Measurements from ENCODE around the gene OFD1.

Gene OFD1, protein sequence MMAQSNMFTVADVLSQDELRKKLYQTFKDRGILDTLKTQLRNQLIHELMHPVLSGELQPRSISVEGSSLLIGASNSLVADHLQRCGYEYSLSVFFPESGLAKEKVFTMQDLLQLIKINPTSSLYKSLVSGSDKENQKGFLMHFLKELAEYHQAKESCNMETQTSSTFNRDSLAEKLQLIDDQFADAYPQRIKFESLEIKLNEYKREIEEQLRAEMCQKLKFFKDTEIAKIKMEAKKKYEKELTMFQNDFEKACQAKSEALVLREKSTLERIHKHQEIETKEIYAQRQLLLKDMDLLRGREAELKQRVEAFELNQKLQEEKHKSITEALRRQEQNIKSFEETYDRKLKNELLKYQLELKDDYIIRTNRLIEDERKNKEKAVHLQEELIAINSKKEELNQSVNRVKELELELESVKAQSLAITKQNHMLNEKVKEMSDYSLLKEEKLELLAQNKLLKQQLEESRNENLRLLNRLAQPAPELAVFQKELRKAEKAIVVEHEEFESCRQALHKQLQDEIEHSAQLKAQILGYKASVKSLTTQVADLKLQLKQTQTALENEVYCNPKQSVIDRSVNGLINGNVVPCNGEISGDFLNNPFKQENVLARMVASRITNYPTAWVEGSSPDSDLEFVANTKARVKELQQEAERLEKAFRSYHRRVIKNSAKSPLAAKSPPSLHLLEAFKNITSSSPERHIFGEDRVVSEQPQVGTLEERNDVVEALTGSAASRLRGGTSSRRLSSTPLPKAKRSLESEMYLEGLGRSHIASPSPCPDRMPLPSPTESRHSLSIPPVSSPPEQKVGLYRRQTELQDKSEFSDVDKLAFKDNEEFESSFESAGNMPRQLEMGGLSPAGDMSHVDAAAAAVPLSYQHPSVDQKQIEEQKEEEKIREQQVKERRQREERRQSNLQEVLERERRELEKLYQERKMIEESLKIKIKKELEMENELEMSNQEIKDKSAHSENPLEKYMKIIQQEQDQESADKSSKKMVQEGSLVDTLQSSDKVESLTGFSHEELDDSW

DNA sequence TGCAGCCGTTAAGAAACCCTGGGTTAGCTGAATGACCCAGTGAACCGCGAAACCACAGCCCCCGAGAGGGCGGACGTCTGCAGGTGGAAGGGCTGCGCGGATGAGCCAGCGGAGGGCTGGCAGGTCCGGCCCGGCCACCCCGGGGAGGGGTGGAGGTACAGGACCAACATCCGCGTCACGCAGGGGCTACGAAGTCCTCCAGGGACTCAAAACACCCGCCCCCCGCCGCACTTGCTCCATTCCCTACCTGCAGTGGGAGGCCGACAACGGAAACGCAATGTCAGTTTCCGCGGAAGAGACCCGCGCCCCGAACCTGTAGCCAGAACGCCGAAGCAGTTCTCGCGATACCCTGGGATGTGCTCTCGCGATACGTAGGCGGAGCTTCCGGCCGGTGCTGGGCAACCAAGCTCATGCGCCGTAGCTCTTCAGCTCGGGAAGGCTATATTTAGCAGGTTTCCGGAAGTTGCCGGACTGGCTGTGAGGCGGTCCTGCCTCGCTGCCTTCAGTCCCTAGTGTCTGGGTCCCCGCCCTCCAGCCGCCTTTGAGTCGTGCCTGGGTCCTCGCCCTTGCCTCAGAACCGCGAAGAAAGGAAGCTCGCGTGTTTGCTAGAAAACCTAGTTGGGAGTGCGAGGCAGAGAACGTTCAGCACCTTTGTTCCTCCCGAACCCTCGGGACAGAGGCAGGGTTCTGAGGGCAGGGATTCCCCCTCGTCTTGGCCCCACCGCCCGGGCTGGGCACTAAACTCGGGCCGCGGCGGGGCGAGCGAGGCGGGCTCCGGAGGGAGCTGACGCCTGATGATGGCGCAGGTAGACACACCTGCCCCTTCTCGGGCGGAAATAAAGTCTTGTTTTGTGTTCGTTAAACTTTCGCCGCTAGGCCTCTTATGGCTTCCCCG lies at the start of gene OFD1, which contains the start of gene TRAPPC2:
Gene OFD1, plus strand, starts transcription at position 471 of the 895 bp plus-strand sequence. Its CDS starts 324 bp downstream, at position 795.
Gene TRAPPC2, minus strand, starts transcription at position 343 of the 895 bp plus-strand sequence. CDS start 14,657 bp downstream, outside the sequence.
- H3K4me3 ChIP-seq (ENCODE audit: low read depth, low read length): peak within 1 kb of the TSS; percentile 85
- TF ChIP-seq, protein P1, sequence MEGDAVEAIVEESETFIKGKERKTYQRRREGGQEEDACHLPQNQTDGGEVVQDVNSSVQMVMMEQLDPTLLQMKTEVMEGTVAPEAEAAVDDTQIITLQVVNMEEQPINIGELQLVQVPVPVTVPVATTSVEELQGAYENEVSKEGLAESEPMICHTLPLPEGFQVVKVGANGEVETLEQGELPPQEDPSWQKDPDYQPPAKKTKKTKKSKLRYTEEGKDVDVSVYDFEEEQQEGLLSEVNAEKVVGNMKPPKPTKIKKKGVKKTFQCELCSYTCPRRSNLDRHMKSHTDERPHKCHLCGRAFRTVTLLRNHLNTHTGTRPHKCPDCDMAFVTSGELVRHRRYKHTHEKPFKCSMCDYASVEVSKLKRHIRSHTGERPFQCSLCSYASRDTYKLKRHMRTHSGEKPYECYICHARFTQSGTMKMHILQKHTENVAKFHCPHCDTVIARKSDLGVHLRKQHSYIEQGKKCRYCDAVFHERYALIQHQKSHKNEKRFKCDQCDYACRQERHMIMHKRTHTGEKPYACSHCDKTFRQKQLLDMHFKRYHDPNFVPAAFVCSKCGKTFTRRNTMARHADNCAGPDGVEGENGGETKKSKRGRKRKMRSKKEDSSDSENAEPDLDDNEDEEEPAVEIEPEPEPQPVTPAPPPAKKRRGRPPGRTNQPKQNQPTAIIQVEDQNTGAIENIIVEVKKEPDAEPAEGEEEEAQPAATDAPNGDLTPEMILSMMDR (IDR thresholded peaks at IDR 0.05; ENCODE audit: low read depth, low read length): no peak

DNA sequence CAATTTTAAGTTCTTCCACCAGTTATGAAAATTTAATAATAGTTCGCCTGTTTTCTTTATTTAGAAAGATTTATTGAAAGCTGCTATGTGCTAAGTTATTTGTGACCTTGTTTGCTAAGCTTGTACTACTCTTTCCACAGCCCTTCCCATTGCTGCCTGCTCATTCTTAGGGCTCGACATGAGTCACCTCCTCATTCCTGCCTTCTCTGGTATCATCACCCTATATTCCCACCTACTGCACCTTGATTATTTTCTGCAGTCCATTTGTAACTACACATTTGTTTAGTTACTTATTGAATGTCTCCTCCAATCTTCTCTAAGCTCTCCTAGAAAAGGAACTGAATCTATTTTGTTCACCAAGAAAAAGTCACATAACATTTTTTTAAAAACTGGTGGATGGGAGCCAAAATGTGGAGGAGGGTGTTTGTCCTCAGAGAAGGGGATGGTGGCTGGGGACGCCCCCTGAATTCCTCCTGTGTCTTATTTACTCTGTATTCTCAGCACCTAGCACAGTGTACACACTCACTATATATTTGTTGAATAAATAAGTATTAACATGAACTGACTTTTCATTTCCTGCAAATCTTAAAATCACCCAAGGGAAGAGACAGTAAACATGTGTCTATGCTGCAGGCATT lies 49.3 kb upstream of the OFD1 start:
- TF ChIP-seq, protein P1 (IDR thresholded peaks at IDR 0.05; ENCODE audit: low read depth, low read length): no peak
- no peak overlapping the region for H3K4me3 ChIP-seq (ENCODE audit: low read depth, low read length)

DNA sequence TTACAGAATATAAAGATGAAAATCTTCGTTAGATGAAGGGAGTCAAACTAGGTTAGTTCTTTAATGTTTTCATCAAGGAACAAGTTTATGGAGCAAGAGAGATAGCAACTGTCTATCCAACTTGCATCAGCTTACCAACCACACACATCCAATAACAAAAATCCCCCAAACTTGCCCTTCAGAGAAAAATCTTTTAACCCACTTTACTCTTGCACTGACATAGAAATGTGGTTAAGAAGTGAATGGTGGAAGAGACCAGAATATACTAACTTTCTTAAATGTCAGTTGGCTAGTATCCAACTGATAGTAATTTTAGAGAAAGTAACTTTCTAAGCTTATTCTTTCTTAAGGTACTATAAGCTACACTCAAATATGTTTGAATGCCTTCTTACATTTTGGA lies 47.3 kb upstream of the OFD1 start:
- H3K4me3 ChIP-seq (ENCODE audit: low read depth, low read length): no peak overlapping the region
- TF ChIP-seq, protein P1 (IDR thresholded peaks at IDR 0.05; ENCODE audit: low read depth, low read length): no peak

DNA sequence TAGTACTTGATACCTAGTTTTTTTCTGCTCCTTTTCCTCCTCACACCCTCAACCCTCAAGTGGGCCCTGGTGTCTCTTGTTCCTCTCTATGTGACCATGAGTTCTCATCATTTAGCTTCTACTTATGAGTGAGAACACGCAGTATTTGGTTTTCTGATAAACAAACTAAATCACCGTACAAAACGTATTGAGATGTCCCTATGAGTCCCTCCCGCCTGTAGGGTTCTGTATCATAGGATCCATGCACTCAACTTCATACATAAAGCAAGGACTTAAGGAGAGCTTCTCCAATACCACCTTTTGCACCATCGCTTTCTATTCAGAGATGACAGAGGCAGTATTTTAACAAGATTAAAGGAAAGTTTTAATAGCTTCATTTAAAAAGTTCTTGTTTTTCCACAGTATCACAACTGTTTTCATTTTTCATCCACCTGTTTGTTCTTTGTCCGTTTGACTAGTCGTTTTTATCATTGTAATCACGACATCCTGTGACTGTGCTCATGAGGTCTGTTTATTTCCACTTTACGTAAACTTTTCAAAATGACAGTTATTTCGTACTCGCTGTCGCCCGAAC lies 46.1 kb upstream of the OFD1 start:
- peak overlapping the region; percentile 88 for H3K4me3 ChIP-seq (ENCODE audit: low read depth, low read length)
- TF ChIP-seq, protein P1 (IDR thresholded peaks at IDR 0.05; ENCODE audit: low read depth, low read length): no peak

DNA sequence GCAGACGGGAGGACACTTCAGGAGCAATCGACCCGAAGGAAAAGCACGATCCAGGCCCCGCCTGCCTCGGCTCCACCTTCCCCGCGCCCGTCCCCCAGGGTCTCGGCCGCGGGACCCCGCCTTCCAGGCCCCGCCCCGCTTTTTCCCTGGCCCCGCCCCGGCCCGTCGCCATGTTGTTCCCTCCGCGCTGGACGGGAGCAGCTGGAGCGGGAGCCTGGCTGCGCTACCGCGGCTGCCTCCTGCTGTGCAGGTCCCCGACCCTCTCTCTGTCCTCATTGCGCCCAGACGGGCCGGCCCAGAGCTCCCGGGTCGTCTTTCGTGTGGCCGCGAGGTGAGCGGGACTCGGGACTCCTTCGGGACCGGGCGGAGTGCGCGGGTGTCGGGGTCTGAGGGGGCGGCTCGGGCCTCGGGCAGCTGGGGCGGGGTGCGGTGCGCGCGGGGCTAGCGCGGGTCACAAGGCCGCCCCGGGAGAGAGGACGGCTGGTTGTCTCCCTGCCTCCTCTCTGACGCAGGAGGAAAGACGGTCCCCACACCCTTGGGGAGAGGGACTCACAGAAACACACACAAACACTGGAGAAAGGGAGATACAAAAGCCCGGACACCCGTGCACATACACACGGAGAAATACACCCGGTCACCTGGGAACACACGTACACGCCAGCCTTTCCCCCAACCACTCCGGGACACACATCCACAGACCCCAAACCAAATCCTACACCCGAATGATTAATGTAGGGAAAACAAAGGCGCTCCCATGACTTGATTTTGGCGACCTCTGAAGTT lies 45.4 kb upstream of the OFD1 start, which contains the start of gene RAB9A:
Gene RAB9A, plus strand, starts transcription at position 171 of the 783 bp plus-strand sequence. CDS start 19,619 bp downstream, outside the sequence.
- TF ChIP-seq, protein P1 (IDR thresholded peaks at IDR 0.05; ENCODE audit: low read depth, low read length): no peak
- H3K4me3 ChIP-seq (ENCODE audit: low read depth, low read length): peak within 1 kb of the TSS; percentile 88

Measured in WI38 (cell line).